Measurements from ENCODE around the gene RGS16. TPM values are rescaled to one million over a fixed set of nuclear protein-coding genes. Genes with fewer than 3 reads are reported as not detected.

The RGS16 gene
- total RNA-seq: 22.4 TPM

GRCh38 chr1:182604175-182605164, at the start of gene RGS16:
Gene RGS16, minus strand, starts transcription at chr1:182604389. Its CDS starts 130 bp downstream, at chr1:182604259.
- peak; percentile 97 for DNase-seq (ENCODE audit: low spot score)

GRCh38 chr1:182653986-182654385, 49.8 kb upstream of the RGS16 start:
- DNase-seq (ENCODE audit: low spot score): no peak

- no peak for DNase-seq (ENCODE audit: low spot score)
These were observed 48.7 kb upstream of the RGS16 start for GRCh38 chr1:182652933-182653332.

- no peak for DNase-seq (ENCODE audit: low spot score)
These were observed 47.1 kb upstream of the RGS16 start for GRCh38 chr1:182651339-182651724.

- DNase-seq (ENCODE audit: low spot score): no peak
These were observed 46.6 kb upstream of the RGS16 start for GRCh38 chr1:182650678-182651338.

- no peak for DNase-seq (ENCODE audit: low spot score)
These were observed 44.9 kb upstream of the RGS16 start for GRCh38 chr1:182649041-182649440.

- no peak for DNase-seq (ENCODE audit: low spot score)
These were observed 42.5 kb upstream of the RGS16 start for GRCh38 chr1:182646739-182647138.

- DNase-seq (ENCODE audit: low spot score): no peak
These were observed 40.7 kb upstream of the RGS16 start for GRCh38 chr1:182644886-182645285.

- peak; percentile 75 for DNase-seq (ENCODE audit: low spot score)
These were observed 39.5 kb upstream of the RGS16 start for GRCh38 chr1:182643699-182644098.

- DNase-seq (ENCODE audit: low spot score): no peak
These were observed 38.3 kb upstream of the RGS16 start for GRCh38 chr1:182642461-182642860.

- DNase-seq (ENCODE audit: low spot score): no peak
These were observed 37.4 kb upstream of the RGS16 start for GRCh38 chr1:182641561-182641960.

- DNase-seq (ENCODE audit: low spot score): no peak
These were observed 35.1 kb upstream of the RGS16 start for GRCh38 chr1:182639330-182639729.

- no peak for DNase-seq (ENCODE audit: low spot score)
These were observed 33.6 kb upstream of the RGS16 start for GRCh38 chr1:182637769-182638168.

GRCh38 chr1:182635871-182636270, 31.7 kb upstream of the RGS16 start:
- no peak for DNase-seq (ENCODE audit: low spot score)

GRCh38 chr1:182634306-182635072, 30.3 kb upstream of the RGS16 start:
- DNase-seq (ENCODE audit: low spot score): no peak

GRCh38 chr1:182633657-182634281, 29.6 kb upstream of the RGS16 start:
- no peak for DNase-seq (ENCODE audit: low spot score)

- DNase-seq (ENCODE audit: low spot score): no peak
These were observed 28.8 kb upstream of the RGS16 start for GRCh38 chr1:182633031-182633430.

- DNase-seq (ENCODE audit: low spot score): peak; percentile 59
These were observed 28.3 kb upstream of the RGS16 start for GRCh38 chr1:182632441-182632857.

GRCh38 chr1:182631954-182632353, 27.8 kb upstream of the RGS16 start:
- DNase-seq (ENCODE audit: low spot score): no peak

GRCh38 chr1:182631053-182631677, 27.0 kb upstream of the RGS16 start:
- DNase-seq (ENCODE audit: low spot score): no peak

- DNase-seq (ENCODE audit: low spot score): no peak
These were observed 26.4 kb upstream of the RGS16 start for GRCh38 chr1:182630586-182630985.

Data from ureter (tissue), 1 donor.